Activated naive CD4-positive, alpha-beta T cell treated with anti-CD3 and anti-CD28 coated beads, Interleukin-2, amount 50 U/mL, for 16 hours (primary cell): Measurements from ENCODE around the gene TMPRSS5.
"Not testable (repeated sequence)": the region's sequence is repeated elsewhere in the genome, so short reads cannot be mapped to it uniquely, and the experiment has no call there.

Experiments used
- DNase-seq: peaks from one replicate; pipeline ENCODE4 v3.0.0-alpha.2; 2020

The TMPRSS5 gene

GRCh38 chr11:113705871-113706655, at the start of gene TMPRSS5:
Gene TMPRSS5 (minus strand): TSS chr11:113706308. CDS start chr11:113706224, 84 bp downstream.
- no peak for DNase-seq

GRCh38 chr11:113752932-113753331, 46.8 kb upstream of the TMPRSS5 start:
- no peak for DNase-seq

GRCh38 chr11:113736323-113736722, 30.2 kb upstream of the TMPRSS5 start:
- DNase-seq = no peak

GRCh38 chr11:113732092-113732491, 26.0 kb upstream of the TMPRSS5 start:
- DNase-seq = no peak

- no peak for DNase-seq
Observed at GRCh38 chr11:113730887-113731726, 25.0 kb upstream of the TMPRSS5 start.

- DNase-seq = no peak
Observed at GRCh38 chr11:113729456-113729855, 23.3 kb upstream of the TMPRSS5 start.

GRCh38 chr11:113728814-113729213, 22.7 kb upstream of the TMPRSS5 start:
- DNase-seq = no peak

GRCh38 chr11:113725913-113726312, 19.8 kb upstream of the TMPRSS5 start:
- DNase-seq = no peak

GRCh38 chr11:113725407-113725806, 19.3 kb upstream of the TMPRSS5 start:
- DNase-seq = no peak

- DNase-seq = no peak
Observed at GRCh38 chr11:113724778-113725177, 18.7 kb upstream of the TMPRSS5 start.

- no peak for DNase-seq
Observed at GRCh38 chr11:113723787-113724186, 17.7 kb upstream of the TMPRSS5 start.

- DNase-seq = no peak
Observed at GRCh38 chr11:113722934-113723333, 16.8 kb upstream of the TMPRSS5 start.

- no peak for DNase-seq
Observed at GRCh38 chr11:113722221-113722620, 16.1 kb upstream of the TMPRSS5 start.

- no peak for DNase-seq
Observed at GRCh38 chr11:113721462-113722066, 15.5 kb upstream of the TMPRSS5 start.

- DNase-seq = not testable (repeated sequence)
Observed at GRCh38 chr11:113720478-113720877, 14.4 kb upstream of the TMPRSS5 start.

- DNase-seq = no peak
Observed at GRCh38 chr11:113715882-113716625, 9.9 kb upstream of the TMPRSS5 start.

- DNase-seq = no peak
Observed at GRCh38 chr11:113715273-113715672, 9.2 kb upstream of the TMPRSS5 start.

GRCh38 chr11:113710989-113711388, 4.9 kb upstream of the TMPRSS5 start:
- DNase-seq = no peak

GRCh38 chr11:113703551-113703950, 2.6 kb downstream of the TMPRSS5 start:
- not testable (repeated sequence) for DNase-seq

- DNase-seq = no peak
Observed at GRCh38 chr11:113701491-113701890, 4.6 kb downstream of the TMPRSS5 start.

GRCh38 chr11:113698515-113698914, 7.6 kb downstream of the TMPRSS5 start:
- no peak for DNase-seq

GRCh38 chr11:113697756-113698407, 8.2 kb downstream of the TMPRSS5 start:
- DNase-seq = no peak
